ENCODE results near the gene ZNF846.

- no peak for TF ChIP-seq ZNF274 (IDR thresholded peaks at IDR 0.05; ENCODE audit: low read depth, low read length)
- no peak for TF ChIP-seq YY1 (IDR thresholded peaks at IDR 0.05; ENCODE audit: insufficient read depth, insufficient read length)
Observed at GRCh38 chr19:9786819-9787218, 18.3 kb upstream of the ZNF846 start.
